Stimulated activated CD4-positive, alpha-beta T cell treated with anti-CD3 and anti-CD28 coated beads, TNF-alpha, amount 100 ng/mL, for 4 hours (primary cell): ENCODE results near the gene TNKS1BP1.
"Not testable (repeated sequence)": the region's sequence is repeated elsewhere in the genome, so short reads cannot be mapped to it uniquely, and the experiment has no call there.

Source experiments
- DNase-seq, 3 experiments: peaks; one replicate each; pipeline ENCODE4 v3.0.0-alpha.2; 2020; ENCODE audit warnings: low read depth in 3 of 3

Gene TNKS1BP1

GRCh38 chr11:57310630-57311086 lies 14.1 kb downstream of the TNKS1BP1 start:
- DNase-seq: no peak

- DNase-seq: no peak
These were observed 14.7 kb downstream of the TNKS1BP1 start for GRCh38 chr11:57310091-57310490.

GRCh38 chr11:57309106-57310059 lies 15.4 kb downstream of the TNKS1BP1 start:
- no peak for DNase-seq

GRCh38 chr11:57308426-57309060 lies 16.2 kb downstream of the TNKS1BP1 start:
- DNase-seq: no peak

GRCh38 chr11:57307666-57308270 lies 17.0 kb downstream of the TNKS1BP1 start:
- no peak for DNase-seq

GRCh38 chr11:57306940-57307565 lies 17.7 kb downstream of the TNKS1BP1 start:
- no peak for DNase-seq

GRCh38 chr11:57306161-57306876 lies 18.4 kb downstream of the TNKS1BP1 start:
- DNase-seq: no peak

- DNase-seq: no peak
These were observed 19.2 kb downstream of the TNKS1BP1 start for GRCh38 chr11:57305523-57305922.

GRCh38 chr11:57303990-57304579 lies 20.7 kb downstream of the TNKS1BP1 start:
- no peak for DNase-seq

- DNase-seq: no peak
These were observed 21.3 kb downstream of the TNKS1BP1 start for GRCh38 chr11:57303280-57303989.

GRCh38 chr11:57302489-57302888 lies 22.3 kb downstream of the TNKS1BP1 start:
- DNase-seq: no peak

- DNase-seq: no peak
These were observed 22.9 kb downstream of the TNKS1BP1 start for GRCh38 chr11:57301711-57302423.

- no peak for DNase-seq
These were observed 24.0 kb downstream of the TNKS1BP1 start for GRCh38 chr11:57300785-57301184.

GRCh38 chr11:57299150-57299737 lies 25.5 kb downstream of the TNKS1BP1 start:
- DNase-seq: no peak

GRCh38 chr11:57297221-57297620 lies 27.5 kb downstream of the TNKS1BP1 start:
- DNase-seq: no peak

- not testable (repeated sequence) for DNase-seq
These were observed 28.5 kb downstream of the TNKS1BP1 start for GRCh38 chr11:57296205-57296604.

- no peak for DNase-seq
These were observed 30.3 kb downstream of the TNKS1BP1 start for GRCh38 chr11:57294225-57295131.

GRCh38 chr11:57290288-57290687 lies 34.5 kb downstream of the TNKS1BP1 start:
- no peak for DNase-seq
